ENCODE results near the gene NEDD9. TPM values are rescaled to one million over a fixed set of nuclear protein-coding genes. Genes with fewer than 3 reads are reported as not detected.

The NEDD9 gene
- total and polyA plus RNA-seq, 2 of the 13 experiments (the other 11 are each of a cell fraction or from before 2014, with no cell fraction given) = 27.1 to 389 TPM

DNA sequence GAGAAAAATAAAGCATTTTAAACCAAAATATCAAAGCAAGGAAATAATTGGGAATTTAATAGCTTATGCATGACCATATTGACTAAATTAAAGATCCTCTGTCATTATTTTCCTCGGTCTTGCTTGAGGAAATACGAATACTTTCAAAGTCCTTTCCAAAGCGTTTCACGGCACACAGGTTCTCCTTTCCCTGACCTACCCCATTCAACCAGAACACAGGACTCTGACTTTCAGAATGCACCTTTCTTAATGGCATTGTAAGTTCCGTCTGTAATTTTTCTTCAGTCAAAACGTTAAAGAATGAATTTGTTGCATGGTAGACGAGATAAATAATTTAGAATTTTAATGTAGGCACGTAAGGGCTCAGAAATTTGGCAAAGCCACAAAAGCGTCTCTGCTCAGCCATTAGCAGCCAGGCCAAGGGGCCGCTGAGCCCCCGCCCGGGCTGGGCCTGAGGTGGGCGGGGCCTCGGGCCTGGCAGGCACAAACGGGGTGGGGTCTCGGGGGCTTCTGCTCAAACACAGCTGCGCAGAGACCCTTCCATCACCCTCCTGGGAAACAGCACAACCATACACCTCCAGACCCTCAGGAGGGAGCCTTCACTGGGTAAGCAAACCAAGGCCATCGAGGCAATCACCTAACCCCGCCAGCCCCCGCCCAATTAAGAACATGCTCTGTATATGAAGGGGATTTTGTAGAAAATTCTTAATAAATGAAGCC, 3.4 kb downstream of the NEDD9 start (continued):
- TF ChIP-seq ZNF788 (CRISPR knock-in tag; IDR thresholded peaks at IDR 0.05; ENCODE audit: borderline replicate concordance) = no peak
- TF ChIP-seq NKX3-1 (CRISPR knock-in tag; IDR thresholded peaks at IDR 0.05) = no peak
- no peak for TF ChIP-seq GATAD1 (CRISPR knock-in tag; IDR thresholded peaks at IDR 0.05)
- no peak for TF ChIP-seq HNRNPUL1 (IDR thresholded peaks at IDR 0.05; ENCODE audit: low read depth, low read length)
- TF ChIP-seq MAZ (IDR thresholded peaks at IDR 0.05; ENCODE audit: borderline replicate concordance, low read depth, low read length) = no peak
- 0 out of 2 replicates have a peak, but pooled peaks have one; percentile 28 for TF ChIP-seq MAZ (CRISPR knock-in tag; IDR thresholded peaks at IDR 0.05; ENCODE audit: low read depth)
- TF ChIP-seq HNRNPL (IDR thresholded peaks at IDR 0.05; ENCODE audit: low read depth, low read length) = peak; percentile 49; the same call in 1 of the 2 replicates
- TF ChIP-seq PAWR (CRISPR knock-in tag; IDR thresholded peaks at IDR 0.05; ENCODE audit: borderline replicate concordance) = no peak
- peak; percentile 58; the same call in 1 of the 2 replicates for TF ChIP-seq ZNF501 (CRISPR knock-in tag; IDR thresholded peaks at IDR 0.05)
- TF ChIP-seq NFKB2 (CRISPR knock-in tag; IDR thresholded peaks at IDR 0.05; ENCODE audit: borderline replicate concordance) = no peak
- TF ChIP-seq MED13 (CRISPR knock-in tag; IDR thresholded peaks at IDR 0.05) = no peak
- no peak for TF ChIP-seq JUN (CRISPR knock-in tag; IDR thresholded peaks at IDR 0.05)
- no peak for TF ChIP-seq ZGPAT (CRISPR knock-in tag; IDR thresholded peaks at IDR 0.05)
- no peak for TF ChIP-seq TRIM24 (CRISPR knock-in tag; IDR thresholded peaks at IDR 0.05)
- no peak for TF ChIP-seq ZFP36 (IDR thresholded peaks at IDR 0.05; ENCODE audit: borderline replicate concordance, low read depth, low read length, partially characterized antibody)
- TF ChIP-seq TEAD3 (CRISPR knock-in tag; optimal IDR thresholded peaks at IDR 0.05; ENCODE audit: borderline replicate concordance) = peak; percentile 23
- TF ChIP-seq SNAPC4 (CRISPR knock-in tag; IDR thresholded peaks at IDR 0.05) = peak; percentile 48; the same call in 1 of the 2 replicates
- no peak for TF ChIP-seq SKIL (CRISPR knock-in tag; IDR thresholded peaks at IDR 0.05; ENCODE audit: borderline replicate concordance)

Measured in HepG2 (cell line).